ENCODE results near the gene UBE2O. TPM values are rescaled to one million over a fixed set of nuclear protein-coding genes. Genes with fewer than 3 reads are reported as not detected.

UBE2O gene
- total RNA-seq, 1 experiment from 2014 or later, result 52.6 TPM

DNA sequence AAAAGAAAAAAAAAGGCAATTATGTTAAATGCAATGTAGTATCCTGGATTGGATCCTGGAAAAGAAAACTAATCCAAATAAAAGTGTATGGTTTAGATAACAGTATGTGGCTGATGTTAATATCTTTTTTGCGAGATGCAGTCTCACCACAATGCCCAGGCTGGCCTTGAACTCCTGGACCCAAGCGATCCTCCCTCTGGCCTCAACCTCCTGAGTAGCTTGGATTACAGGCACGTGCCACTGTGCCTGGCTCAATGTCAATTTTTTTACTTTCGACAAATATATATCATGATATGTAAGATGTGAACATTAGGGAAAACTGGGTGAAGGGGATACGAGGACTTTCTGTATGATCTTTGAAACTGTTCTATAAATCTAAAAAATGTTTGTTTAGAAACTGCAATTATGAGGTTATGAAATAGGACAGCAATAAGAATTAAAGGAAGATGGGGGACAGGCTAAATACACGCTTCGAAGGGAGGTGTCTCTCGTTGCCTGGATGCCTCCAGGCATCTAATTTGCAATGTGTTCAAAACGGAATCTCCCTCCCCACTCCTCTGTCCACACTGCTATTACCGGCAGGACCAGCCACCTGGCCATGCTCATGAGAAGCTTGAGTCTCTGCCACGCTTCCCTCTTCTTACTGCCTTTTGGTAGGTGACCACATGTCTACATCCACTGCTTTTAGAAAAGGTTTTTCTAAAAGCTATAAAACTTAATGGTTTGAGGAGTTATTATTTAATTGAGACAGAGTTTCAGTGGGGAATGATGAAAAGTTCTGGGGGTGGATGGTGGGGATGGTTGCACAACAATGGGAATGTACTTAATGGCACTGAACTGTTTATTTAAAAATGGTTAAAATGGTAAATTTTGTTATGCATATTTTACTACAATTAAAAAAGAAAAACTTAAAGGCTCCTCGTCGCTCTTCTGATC lies 15.2 kb downstream of the UBE2O start:
- no peak overlapping the region for H2BK120ac ChIP-seq (ENCODE audit: low read depth, low read length, poor library complexity, severe bottlenecking)
- no peaks in the 10 kb centered on the region for H3K9me3 ChIP-seq (ENCODE audit: control insufficient read depth, low read depth, low read length)
- Mint-ChIP-seq H3K27me3 (ENCODE audit: low read depth) (no peaks in the 10 kb centered on the region), H3K4me1 (peaks cover 49 to 53% of the 10 kb centered on the region in 2 experiments), H3K27ac (no peak overlapping the region; a peak in 1 of 7 replicates), H3K9me3 (no peaks in the 10 kb centered on the region), H3K36me3 (ENCODE audit: insufficient read depth in 1 of 3, low read depth in 3 of 3) (peaks cover 0 to 3% (median 0%) of the 10 kb centered on the region in 3 experiments; a peak in 4 of 7 replicates), H3K4me3 (no peak overlapping the region)
- H3T11ph ChIP-seq (ENCODE audit: low read length), result no peak overlapping the region
- peaks cover 30% of the 10 kb centered on the region; the same call in 1 of the 2 replicates for H3K4me1 ChIP-seq (ENCODE audit: insufficient read depth, low read length)
- no peak overlapping the region for H3K4me2 ChIP-seq (ENCODE audit: insufficient read depth, insufficient read length, low read length)
- H2BK15ac ChIP-seq (ENCODE audit: low read depth, low read length), result no peak overlapping the region
- H3K56ac ChIP-seq (ENCODE audit: insufficient read length, low read depth, low read length), result no peak overlapping the region
- H4K91ac ChIP-seq (ENCODE audit: insufficient read length, low read depth, low read length), result no peak overlapping the region
- H3K23me2 ChIP-seq (ENCODE audit: insufficient read length, low read depth, low read length, poor library complexity, severe bottlenecking), result no peaks in the 10 kb centered on the region
- TF ChIP-seq, protein P1, sequence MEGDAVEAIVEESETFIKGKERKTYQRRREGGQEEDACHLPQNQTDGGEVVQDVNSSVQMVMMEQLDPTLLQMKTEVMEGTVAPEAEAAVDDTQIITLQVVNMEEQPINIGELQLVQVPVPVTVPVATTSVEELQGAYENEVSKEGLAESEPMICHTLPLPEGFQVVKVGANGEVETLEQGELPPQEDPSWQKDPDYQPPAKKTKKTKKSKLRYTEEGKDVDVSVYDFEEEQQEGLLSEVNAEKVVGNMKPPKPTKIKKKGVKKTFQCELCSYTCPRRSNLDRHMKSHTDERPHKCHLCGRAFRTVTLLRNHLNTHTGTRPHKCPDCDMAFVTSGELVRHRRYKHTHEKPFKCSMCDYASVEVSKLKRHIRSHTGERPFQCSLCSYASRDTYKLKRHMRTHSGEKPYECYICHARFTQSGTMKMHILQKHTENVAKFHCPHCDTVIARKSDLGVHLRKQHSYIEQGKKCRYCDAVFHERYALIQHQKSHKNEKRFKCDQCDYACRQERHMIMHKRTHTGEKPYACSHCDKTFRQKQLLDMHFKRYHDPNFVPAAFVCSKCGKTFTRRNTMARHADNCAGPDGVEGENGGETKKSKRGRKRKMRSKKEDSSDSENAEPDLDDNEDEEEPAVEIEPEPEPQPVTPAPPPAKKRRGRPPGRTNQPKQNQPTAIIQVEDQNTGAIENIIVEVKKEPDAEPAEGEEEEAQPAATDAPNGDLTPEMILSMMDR (conservative IDR thresholded peaks at IDR 0.05), result no peak
- H3K18ac ChIP-seq (ENCODE audit: insufficient read length, low read depth, low read length), result no peak overlapping the region
- H2AK5ac ChIP-seq (ENCODE audit: insufficient read length, low read length), result no peak overlapping the region
- no peaks in the 10 kb centered on the region for H3K27me3 ChIP-seq (ENCODE audit: insufficient read depth, low read length)
- H2AFZ ChIP-seq (ENCODE audit: low read length), result no peak overlapping the region
- H2BK5ac ChIP-seq (ENCODE audit: insufficient read length, low read length), result no peak overlapping the region
- no peaks in the 10 kb centered on the region for H4K20me1 ChIP-seq (ENCODE audit: control insufficient read depth, insufficient read depth, insufficient read length)
- H3K79me1 ChIP-seq (ENCODE audit: insufficient read depth, low read depth, low read length, poor library complexity, severe bottlenecking), result peaks cover 7% of the 10 kb centered on the region
- WGBS (ENCODE audit: extremely low coverage, insufficient read length, low lambda C conversion rate), result no CpG with 5 or more reads among the region's 13 CpGs
- H2BK12ac ChIP-seq (ENCODE audit: insufficient read length, low read depth, low read length), result no peak overlapping the region
- DNase-seq, result no peak
- peaks cover 42% of the 10 kb centered on the region; the same call in 1 of the 2 replicates for H3K79me2 ChIP-seq (ENCODE audit: insufficient read depth, low read length)
- H4K8ac ChIP-seq (replicated peaks; ENCODE audit: insufficient read length, low read depth, low read length), result no peak overlapping the region
- no peak overlapping the region for H3K14ac ChIP-seq (ENCODE audit: insufficient read depth, low read length)
- H3K23ac ChIP-seq (ENCODE audit: insufficient read length, low read depth, low read length), result no peak overlapping the region
- no peak overlapping the region for H3K27ac ChIP-seq (ENCODE audit: insufficient read length, low read depth, low read length)
- no peak overlapping the region for H4K5ac ChIP-seq (ENCODE audit: insufficient read length, low read depth, low read length)
- H3K4ac ChIP-seq (ENCODE audit: low read depth, low read length), result no peak overlapping the region
- no peak overlapping the region for H3K9ac ChIP-seq (ENCODE audit: extremely low read depth, insufficient read length, low read length)
- H2BK20ac ChIP-seq (ENCODE audit: low read depth, low read length, poor library complexity, severe bottlenecking), result no peak overlapping the region
